ENCODE measurements around the gene GGTLC1.
"Not testable (repeated sequence)": the region's sequence is repeated elsewhere in the genome, so short reads cannot be mapped to it uniquely, and the experiment has no call there.

GGTLC1 gene

GRCh38 chr20:23994001-23994633, 5.5 kb upstream of the GGTLC1 start:
- not testable (repeated sequence) for DNase-seq (ENCODE audit: low spot score)

- DNase-seq (ENCODE audit: low spot score): not testable (repeated sequence)
Observed at GRCh38 chr20:23993440-23993839, 4.9 kb upstream of the GGTLC1 start.

GRCh38 chr20:23990296-23990695, 1.7 kb upstream of the GGTLC1 start:
- not testable (repeated sequence) for DNase-seq (ENCODE audit: low spot score)

- not testable (repeated sequence) for DNase-seq (ENCODE audit: low spot score)
Observed at GRCh38 chr20:23988966-23989365, 387 bp upstream of the GGTLC1 start.

GRCh38 chr20:23986716-23987115, 1.9 kb downstream of the GGTLC1 start:
- not testable (repeated sequence) for DNase-seq (ENCODE audit: low spot score)

- DNase-seq (ENCODE audit: low spot score): not testable (repeated sequence)
Observed at GRCh38 chr20:23986310-23986709, 2.3 kb downstream of the GGTLC1 start.

- DNase-seq (ENCODE audit: low spot score): not testable (repeated sequence)
Observed at GRCh38 chr20:23985790-23986225, 2.8 kb downstream of the GGTLC1 start.

- not testable (repeated sequence) for DNase-seq (ENCODE audit: low spot score)
Observed at GRCh38 chr20:23985066-23985789, 3.4 kb downstream of the GGTLC1 start.

- DNase-seq (ENCODE audit: low spot score): not testable (repeated sequence)
Observed at GRCh38 chr20:23984476-23985023, 4.0 kb downstream of the GGTLC1 start.

- DNase-seq (ENCODE audit: low spot score): not testable (repeated sequence)
Observed at GRCh38 chr20:23982112-23983018, 6.2 kb downstream of the GGTLC1 start.

- not testable (repeated sequence) for DNase-seq (ENCODE audit: low spot score)
Observed at GRCh38 chr20:23981526-23981925, 7.1 kb downstream of the GGTLC1 start.

GRCh38 chr20:23981014-23981413, 7.6 kb downstream of the GGTLC1 start:
- DNase-seq (ENCODE audit: low spot score): not testable (repeated sequence)

- DNase-seq (ENCODE audit: low spot score): not testable (repeated sequence)
Observed at GRCh38 chr20:23979899-23980811, 8.4 kb downstream of the GGTLC1 start.

- not testable (repeated sequence) for DNase-seq (ENCODE audit: low spot score)
Observed at GRCh38 chr20:23979380-23979779, 9.2 kb downstream of the GGTLC1 start.

- not testable (repeated sequence) for DNase-seq (ENCODE audit: low spot score)
Observed at GRCh38 chr20:23978457-23978856, 10.1 kb downstream of the GGTLC1 start.

- no peak for DNase-seq (ENCODE audit: low spot score)
Observed at GRCh38 chr20:23974966-23975365, 13.6 kb downstream of the GGTLC1 start.

- DNase-seq (ENCODE audit: low spot score): no peak
Observed at GRCh38 chr20:23971310-23971709, 17.3 kb downstream of the GGTLC1 start.

GRCh38 chr20:23970049-23970448, 18.5 kb downstream of the GGTLC1 start:
- no peak for DNase-seq (ENCODE audit: low spot score)

GRCh38 chr20:23967616-23967979, 21.0 kb downstream of the GGTLC1 start:
- no peak for DNase-seq (ENCODE audit: low spot score)

- no peak for DNase-seq (ENCODE audit: low spot score)
Observed at GRCh38 chr20:23966927-23967615, 21.5 kb downstream of the GGTLC1 start.

All from SW480 (cell line).